ENCODE data around the gene TSBP1.

The TSBP1 gene, protein sequence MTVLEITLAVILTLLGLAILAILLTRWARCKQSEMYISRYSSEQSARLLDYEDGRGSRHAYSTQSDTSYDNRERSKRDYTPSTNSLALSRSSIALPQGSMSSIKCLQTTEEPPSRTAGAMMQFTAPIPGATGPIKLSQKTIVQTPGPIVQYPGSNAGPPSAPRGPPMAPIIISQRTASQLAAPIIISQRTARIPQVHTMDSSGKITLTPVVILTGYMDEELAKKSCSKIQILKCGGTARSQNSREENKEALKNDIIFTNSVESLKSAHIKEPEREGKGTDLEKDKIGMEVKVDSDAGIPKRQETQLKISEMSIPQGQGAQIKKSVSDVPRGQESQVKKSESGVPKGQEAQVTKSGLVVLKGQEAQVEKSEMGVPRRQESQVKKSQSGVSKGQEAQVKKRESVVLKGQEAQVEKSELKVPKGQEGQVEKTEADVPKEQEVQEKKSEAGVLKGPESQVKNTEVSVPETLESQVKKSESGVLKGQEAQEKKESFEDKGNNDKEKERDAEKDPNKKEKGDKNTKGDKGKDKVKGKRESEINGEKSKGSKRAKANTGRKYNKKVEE

DNA sequence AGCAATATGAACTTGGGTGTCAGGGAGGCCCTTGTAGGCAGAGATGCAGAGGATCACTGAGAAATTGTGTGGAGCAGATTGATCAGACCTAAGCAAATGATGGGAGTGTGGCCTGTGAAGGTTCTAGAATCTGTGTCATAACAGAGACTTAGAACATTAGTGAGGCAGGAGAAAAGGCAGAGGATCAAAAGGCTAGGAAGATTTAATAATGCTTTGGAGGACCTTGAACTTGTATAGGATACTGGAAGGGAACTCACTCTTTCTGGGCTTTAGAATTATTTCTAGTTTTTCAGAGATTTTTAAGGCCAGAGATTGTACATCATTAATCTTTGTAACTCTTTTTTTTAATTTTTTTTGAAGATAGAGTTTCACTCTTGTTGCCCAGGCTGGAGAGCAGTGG, at the start of gene TSBP1:
Gene TSBP1, minus strand, starts transcription at position 101 of the 400 bp plus-strand sequence. CDS start 197 bp downstream, outside the sequence.
- no peak for DNase-seq

DNA sequence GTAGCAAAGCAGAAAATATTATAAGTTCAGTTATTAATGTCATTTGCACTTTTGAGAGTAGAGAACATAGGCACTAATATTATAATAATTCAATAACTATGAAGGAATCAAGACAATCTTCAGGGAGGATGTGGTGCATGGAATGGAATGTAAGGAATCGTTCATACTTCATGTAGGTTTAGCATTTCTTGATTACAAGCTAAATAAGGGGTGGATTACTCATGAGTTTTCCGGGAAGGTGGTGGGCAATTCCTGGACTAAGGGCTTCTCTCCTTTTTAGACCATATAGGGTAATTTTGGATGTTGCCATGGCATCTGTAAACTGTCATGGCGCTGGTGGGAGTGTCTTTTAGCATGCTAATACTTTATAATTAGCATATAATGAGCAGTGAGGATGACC, 44.3 kb upstream of the TSBP1 start:
- DNase-seq, result no peak

DNA sequence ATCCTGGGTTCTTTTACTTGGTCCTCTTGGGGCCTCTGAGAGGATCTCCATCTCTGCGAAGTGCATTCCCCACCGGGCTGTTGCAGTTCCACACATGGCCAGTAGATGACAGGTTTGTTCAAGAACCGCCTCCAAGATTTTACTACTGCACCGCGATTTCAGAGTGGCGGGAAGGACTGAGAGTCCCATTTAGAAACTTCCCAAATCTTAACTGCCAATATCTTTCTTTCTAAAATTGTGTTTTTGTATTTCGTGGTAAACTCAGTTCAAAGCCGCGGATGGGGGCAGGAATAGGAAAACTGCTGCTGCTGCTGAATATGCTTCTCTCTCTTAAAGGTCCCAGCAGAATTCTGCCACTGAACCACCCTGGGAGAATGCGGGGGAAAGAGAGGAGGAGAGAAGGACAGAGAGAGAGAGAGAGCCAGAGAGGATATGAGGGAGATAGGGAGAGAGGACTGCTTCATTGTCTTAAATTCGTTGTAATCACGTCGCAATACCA, 43.9 kb upstream of the TSBP1 start:
- DNase-seq, result peak; percentile 75 to 77

DNA sequence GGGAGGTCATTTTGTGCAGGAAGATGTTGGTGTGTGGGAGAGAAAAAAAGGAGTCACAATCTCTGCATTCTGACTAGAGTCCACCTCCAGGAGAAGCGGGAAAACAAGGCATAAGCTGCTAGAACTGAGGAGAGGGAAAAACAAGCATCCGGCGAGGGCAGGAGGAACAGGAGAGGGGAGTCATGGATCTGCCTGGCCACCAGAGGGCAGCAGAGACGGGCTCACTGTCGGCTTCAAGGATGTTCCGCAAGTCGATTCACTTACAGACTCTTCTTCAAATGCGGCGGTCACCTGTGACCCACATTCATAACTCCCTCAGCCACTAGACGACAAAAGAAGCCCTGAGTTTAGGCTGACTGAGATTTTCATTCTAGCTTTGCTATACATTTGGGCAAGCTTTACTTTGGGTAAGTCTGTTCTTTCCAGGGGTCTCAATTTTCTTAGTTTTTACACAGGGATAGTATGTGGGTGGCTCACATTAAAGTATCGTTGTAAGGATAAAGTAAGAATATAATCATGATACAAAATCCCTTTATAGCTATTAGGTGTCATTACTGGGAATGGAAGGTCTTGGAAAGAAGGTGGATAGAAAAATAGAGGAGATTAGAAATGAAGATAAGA, 41.8 kb upstream of the TSBP1 start:
- peak; percentile 80 to 84 for DNase-seq

DNA sequence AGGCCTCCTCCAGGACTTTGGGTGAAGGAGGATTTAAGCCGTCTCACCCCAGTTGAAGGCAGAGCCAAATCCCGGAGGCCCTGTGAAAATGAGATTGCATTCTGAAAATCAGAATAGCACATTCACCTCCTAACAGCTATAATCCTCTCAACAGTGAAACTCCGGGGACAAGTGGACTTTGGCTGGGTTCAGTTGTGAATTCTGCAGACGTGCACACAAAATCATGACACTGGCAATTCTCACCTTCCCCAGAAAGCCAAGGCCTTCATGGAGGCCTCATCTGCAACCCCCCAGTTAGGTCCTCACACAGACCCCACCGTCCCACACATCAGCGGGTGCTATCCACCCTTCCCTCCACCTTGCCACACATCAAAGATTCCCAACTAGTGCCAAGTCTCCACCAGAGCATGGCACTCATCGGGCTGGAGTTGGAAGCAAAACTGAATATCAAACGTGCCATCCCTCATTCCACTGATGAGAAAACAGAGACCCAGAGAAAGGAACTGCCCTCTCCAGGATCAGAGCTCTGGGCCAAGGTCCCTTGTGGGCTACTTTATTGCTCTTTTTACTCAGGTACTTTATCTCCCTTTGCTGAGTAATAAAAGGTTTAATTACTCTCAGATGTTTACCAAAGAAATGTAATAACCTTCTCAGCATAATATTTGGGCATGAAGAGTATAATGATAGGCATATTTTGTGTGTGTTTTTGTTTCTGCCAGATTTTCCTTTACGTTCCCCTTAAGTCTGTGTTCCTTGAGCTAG, 40.0 kb upstream of the TSBP1 start:
- DNase-seq, result no peak

DNA sequence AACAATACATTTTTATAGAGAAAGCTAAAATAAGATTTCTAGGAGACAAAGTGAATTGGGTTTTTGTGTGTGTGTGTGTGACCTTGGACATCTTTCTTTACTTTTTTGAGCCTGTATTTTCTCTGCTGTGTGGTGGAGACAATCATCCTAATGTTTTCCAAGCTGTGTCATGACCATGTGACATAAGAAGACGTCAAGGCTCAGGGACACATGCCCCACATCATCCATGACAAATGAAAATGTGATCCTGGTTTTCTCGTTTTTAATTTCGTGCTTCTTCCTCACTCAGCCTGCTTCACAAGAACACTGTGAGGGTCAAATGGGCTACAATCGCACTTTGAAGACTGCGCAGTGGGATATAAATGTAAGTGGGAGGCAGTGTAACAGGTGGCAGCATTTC, 39.2 kb upstream of the TSBP1 start:
- no peak for DNase-seq

DNA sequence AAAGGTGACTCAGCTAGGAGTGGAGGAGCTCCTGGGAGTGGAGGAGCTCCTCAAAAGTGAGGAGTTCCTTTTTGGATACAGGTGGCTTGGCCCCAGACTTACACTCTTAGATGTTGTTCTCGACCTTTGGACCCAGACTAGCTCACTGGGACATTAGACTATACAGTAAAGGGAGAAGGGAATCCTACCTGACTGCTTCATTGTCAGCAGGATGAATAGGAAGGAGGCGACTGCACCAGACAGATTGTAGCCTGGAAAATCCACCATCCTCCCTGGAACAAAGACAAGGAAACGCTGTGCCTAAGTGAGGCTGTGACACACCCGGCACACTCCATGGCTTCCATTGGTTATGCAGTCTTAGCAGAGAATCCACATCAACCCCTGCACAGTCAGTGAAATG, 35.2 kb upstream of the TSBP1 start, which contains the start of gene BTNL2:
Gene BTNL2, minus strand, starts transcription at position 325 of the 400 bp plus-strand sequence. Its CDS starts 58 bp downstream, at position 267.
- DNase-seq, result no peak

DNA sequence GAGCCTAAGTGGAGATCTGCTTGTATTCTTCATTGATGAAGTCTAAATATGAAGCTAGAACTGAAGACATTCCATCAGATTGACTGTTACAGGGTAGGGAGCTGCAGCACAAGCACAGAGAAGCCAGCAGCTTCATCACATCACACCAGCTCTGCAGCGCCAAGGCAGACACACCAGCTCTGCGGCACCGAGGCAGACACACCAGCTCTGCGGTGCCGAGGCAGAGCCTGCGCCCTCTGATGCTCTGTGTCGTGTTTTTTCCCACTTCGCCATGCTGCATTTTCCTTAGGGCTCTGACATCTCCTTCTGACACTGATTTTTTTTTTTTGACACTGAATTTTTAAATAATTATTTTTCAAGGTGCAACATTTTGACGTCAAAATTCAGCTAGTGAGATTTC, 34.5 kb upstream of the TSBP1 start:
- no peak for DNase-seq

DNA sequence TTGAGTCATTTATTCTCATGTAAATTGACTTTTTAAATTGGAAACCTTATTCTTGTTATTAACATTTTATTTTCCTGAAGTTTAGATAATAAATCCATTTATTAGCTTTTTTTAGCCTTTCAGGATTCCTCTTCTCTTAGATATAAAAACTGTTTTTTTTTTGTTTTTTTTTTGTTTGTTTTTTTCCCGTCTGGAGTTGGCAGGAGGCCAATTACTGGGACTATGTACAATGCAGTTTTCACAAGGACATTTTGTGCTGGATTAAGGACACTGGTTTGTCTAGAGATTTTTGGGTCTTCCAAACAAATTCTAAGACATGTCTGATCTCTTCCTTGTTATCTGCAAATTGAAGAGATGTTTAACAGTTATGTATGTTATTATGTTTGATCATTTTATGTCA, 34.0 kb upstream of the TSBP1 start:
- no peak for DNase-seq

DNA sequence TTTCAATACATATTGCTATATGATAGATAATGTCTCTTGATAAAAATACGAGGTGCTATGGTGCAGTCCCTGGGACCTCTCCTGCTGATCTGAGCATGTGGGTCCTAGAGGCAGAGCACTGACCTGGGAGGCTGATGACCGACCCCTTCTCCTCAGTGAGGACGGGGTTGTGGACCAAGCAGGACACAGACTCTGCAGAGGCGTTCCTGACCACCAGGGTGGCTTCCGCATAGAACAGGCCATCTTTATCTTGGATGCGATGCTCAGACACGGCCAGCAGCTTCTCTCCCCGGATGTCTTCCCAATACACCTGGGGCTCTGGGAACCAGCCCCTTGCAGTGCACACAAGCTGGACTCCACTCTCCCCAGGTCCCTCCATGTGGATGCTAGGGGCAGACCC, 31.1 kb upstream of the TSBP1 start:
- no peak for DNase-seq

DNA sequence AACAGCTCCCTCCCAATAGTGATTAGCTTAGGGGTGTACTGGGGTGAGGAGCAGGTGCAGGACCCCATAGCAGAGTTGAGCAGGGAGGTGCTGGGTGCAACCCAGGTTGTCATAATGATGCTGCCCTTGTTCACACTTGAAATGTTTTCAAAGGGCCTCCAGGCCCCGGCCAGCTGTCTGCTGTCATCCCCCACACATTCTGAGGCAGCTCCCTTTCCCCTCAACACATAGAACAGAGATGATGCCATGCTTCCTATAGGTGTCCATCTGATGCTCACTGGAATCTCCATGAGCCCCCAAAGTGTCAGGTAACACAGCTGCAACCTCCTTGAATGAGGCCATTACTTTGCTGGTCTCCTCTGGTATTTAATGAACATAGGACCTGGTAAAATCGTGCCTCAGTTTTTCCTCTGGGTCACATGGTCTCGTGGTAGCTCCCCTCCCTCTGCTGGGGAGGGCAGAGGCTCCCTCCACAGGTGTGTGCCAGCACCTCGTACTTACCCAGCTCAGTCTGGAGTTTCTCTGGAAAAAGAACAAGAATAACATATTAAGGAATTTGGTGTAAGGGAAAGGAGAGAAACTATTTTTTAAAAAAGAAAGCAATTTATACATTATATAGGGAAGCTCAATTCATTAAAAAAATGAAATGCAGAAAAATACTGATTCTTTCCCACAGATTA, 29.7 kb upstream of the TSBP1 start:
- no peak for DNase-seq

DNA sequence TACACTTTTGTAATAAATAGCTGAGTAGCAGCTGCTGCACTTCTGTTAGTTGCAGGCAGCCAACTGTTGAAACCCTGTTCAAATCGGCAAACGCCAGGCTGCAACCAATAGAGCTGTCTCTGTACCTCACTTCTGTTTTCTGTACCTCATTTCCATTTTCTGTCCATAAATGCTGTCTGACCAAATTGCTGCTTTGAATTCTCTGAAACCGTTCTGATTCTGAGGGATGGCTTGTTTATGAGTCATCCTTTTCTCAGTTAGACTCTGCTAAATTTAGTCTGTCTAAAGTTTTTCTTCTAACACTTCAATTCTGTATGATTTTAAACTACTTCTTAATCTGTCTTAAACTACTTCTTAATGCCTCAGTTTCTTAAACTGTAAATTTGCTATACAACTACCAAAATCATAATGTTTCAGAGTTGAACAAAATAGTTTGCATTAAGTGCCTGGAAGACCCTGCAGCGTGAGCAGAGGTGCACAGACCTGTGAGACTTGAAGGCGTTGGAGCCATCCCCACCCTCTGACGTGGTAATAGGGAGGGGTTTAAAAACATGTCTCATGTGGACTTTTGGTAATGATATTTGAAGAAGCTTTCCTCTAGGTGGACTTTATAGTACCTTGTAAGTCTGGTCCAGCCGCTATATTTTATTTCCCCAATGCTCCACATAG, 25.7 kb upstream of the TSBP1 start:
- no peak for DNase-seq

DNA sequence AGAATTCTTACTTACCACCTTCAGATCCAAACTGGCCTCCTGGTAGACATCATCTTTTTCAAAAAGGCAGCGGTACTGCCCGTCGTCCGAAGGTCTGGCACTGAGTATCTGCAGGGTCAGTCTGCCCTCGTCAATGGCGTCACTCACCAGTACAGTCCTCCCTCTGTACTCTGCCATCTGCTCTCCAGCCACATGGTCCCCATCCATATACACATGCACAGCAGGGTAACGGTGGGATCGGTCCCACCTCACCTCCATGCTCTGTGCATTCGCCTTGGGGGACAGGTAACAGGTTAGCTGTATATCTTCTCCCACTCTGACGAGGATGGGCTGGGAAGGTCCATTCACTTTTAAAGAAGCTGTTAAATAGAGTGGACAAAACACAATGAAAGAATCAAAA, 24.3 kb upstream of the TSBP1 start:
- DNase-seq, result no peak

DNA sequence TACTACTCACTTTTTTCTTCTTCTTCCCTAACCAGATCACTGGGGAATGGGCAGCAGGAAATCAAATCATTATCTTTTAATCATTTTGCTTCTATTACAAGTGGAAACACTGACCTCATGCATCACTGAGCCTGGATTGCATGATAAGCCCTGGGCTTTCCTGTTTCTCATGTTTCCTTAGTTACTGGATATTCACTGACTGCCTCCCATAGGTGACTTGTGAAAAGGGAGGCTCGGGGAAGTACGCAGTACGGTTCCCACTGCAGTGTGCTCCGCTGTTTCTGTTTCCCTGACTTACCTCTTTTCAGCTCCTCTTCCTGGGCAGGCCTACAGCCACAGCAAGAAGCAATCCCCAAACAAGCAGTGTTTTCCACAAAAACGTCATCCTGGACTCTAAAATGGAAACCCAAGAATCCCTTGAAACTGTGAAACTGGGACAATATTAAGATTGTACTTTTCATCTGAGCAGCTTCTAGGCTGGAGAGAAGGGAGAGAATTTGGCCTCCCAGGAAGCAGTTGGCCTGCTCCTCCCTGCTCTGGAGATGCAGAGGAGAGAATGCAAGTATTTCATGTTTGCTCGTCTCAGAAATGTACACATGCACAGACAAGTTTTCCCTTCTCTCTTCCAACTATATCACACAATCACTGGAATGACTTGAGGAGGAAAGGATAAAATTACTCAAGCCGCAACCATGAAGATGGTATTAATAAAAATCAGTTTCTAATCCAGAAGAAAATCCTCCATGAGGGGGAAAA, 22.1 kb upstream of the TSBP1 start:
- no peak for DNase-seq

DNA sequence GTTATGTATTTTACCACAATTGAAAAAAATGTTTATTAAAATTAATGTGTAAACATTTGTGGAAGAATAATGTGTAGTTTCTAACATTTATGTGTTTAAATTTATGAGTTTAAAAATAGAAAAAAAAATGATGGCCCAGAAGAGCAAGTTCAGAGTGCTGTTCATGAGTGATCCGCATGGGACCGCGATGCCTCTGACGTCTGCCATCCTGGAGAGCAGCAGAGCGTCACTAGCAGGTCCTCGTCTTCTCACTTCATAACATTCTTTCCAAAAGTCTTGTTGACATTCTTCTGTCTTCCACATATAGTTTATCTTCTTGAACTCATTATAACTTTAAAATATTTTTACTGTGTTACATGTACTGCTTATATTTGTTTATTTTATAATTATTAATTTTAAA, 19.8 kb upstream of the TSBP1 start:
- no peak for DNase-seq

DNA sequence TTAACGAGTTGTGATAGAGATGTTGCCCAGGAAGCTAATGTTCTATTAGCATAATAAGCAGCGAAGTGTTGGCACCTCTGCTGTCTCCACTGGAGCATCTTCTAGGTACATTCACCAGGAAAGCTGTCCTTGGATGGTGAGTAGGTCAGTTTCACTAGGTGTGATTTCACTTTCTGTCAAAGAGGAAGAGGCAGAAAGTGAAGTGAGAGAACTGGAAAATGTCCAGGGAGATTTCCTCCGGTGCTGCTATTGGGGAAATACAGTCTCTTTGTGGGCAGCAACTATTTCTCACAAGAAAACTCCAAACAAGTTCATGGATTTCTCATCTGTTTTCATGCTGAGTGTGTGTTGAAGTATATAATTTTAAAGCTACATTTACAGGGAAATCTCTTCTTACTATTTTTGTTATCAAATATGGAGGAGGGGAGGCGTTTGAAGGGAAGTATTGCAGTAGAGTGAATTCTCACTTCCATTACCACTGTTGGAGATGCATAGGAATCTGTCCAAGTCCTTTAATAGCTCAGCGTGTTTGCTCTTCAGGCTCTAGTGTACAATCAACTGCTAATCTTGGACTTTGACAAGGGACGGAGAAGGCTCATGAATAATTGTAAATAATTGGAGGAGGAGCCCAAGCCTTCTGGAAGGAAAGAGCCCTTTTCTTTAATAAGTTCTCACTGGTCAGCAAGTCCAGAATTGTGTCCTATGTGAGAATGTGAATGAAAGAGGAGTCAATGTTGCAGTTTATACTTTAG, 16.1 kb upstream of the TSBP1 start:
- no peak for DNase-seq

DNA sequence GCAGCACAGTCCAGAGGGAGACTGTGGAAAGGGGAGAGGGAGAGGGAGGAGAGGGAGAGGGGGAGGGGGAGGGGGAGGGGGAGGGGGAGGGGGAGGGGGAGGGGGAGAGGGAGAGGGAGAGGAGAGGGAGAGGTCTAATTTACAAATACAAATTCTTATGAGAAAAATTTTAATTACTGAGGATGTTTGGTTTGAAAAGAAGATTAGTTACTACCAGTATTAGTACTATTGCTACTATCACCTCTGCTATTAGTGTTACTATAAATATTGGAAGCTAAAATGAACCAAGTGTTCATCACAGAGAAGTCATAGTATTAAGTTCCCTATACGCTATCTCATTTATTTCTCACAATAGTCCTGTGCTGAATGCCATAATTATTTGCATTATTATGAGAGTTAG, 14.3 kb upstream of the TSBP1 start:
- no peak for DNase-seq

DNA sequence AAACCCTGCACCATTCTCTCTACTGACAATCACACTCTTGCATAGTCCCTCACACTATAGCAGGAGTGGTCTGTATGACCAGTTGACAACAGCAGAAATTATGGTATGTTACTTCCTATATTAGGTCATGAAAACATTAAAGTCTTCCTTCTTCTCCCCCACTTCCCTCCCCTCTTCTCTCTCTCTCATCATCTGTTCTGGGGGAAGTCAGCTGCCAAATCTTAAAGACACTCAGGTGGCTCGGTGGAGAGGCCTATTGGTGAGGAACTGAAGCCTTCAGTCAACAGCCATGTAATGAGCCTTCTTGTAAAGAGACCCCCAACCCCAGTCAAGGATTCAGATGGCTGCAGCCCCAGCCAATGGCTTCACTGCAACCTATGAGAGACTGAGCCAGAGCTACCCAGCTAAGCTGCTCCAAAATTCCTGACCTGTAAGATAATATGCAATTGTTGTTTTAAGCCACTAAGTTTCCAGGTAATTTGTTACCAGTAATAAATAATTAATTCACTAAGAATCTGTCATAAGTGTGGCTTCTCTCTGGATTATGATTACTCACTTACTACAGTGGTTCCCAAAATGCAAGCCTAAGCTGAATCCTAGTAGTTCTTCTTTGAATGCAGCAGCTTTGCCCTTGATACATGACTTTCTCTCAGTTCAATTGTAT, 11.2 kb upstream of the TSBP1 start:
- DNase-seq, result no peak

DNA sequence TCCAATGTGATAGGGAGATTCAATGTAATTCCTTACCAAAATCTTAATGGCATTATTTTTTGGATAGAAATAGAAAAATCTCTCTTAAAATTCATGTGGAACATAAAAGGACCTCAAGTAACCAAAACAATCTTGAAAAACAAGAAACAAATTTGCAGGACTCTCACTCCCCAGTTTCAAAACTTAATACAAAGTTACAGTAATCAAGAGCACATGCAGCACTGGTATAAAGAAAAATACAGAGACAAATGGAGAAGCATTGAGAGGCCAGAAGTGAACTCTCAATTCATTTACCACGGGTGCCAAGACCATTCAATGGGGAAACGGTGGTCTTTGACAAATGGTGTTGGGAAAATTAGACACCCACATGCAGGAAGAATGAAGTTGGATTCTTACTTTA, 7.8 kb upstream of the TSBP1 start:
- DNase-seq, result no peak
